Mammary epithelial cell (primary cell): ENCODE results near the gene RAE1.

Experiments
- CTCF ChIP-seq, 2 donors: IDR thresholded peaks in 1 of 2; conservative IDR thresholded peaks in 1 of 2; 2 replicates each; pipeline ENCODE4 v1.5.1; 2011 to 2012; ENCODE audit warnings: inconsistent platforms in 2 of 2, low read length in 2 of 2, mild to moderate bottlenecking in 2 of 2, control low read depth in 1 of 2, low read depth in 1 of 2; ENCODE audit not compliant: insufficient read depth in 1 of 2; ENCODE audit errors: extremely low read depth in 1 of 2
- EZH2 ChIP-seq: IDR thresholded peaks from 2 replicates; pipeline ENCODE4 v1.6.1; 2012; ENCODE audit warnings: low read length, inconsistent platforms, borderline replicate concordance

- TF ChIP-seq CTCF (conservative IDR thresholded peaks at IDR 0.05 in 1 of 2, IDR thresholded peaks at IDR 0.05 in 1 of 2; ENCODE audit: extremely low read depth in 1 of 2, insufficient read depth in 1 of 2, low read depth in 1 of 2, low read length in 2 of 2) (no peak), EZH2 (no peak)
These were observed 19.3 kb downstream of the RAE1 start for GRCh38 chr20:57370316-57370715.
